GM21717 (cell line): ENCODE measurements around the gene MIB2.

ENCODE experiments used
- ATAC-seq: cut with Tn5 transposase; IDR thresholded peaks from one replicate; pipeline ENCODE4 v1.9.1; 2021; ENCODE audit warnings: mild to moderate bottlenecking, moderate library complexity; ENCODE audit not compliant: unreplicated experiment

Gene MIB2

GRCh38 chr1:1677718-1678580, 62.6 kb downstream of the MIB2 start:
- peak; percentile 62 for ATAC-seq

- no peak for ATAC-seq
Measured at GRCh38 chr1:1678581-1679380, 63.5 kb downstream of the MIB2 start.
